Breast epithelium (tissue), 4 donors: Measurements from ENCODE around the gene MGAT4B. TPM values are rescaled to one million over a fixed set of nuclear protein-coding genes. Genes with fewer than 3 reads are reported as not detected.
"Not testable (repeated sequence)": the region's sequence is repeated elsewhere in the genome, so short reads cannot be mapped to it uniquely, and the experiment has no call there.

Experiments used
- DNase-seq, 2 donors: peaks; one replicate each; pipeline ENCODE4 v3.0.0-alpha.2; 2019; ENCODE audit warnings: low spot score in 2 of 2
- H3K27ac ChIP-seq, 2 donors: fragments of 200-600 bp; sonication (generic) in 1 of 2; one replicate each; pipeline ENCODE4 v1.5.1; 2016 to 2019; ENCODE audit warnings: mild to moderate bottlenecking in 1 of 2
- H3K27me3 ChIP-seq, 2 donors: fragments of 200-600 bp; sonication (generic) in 1 of 2; one replicate each; pipeline versions ENCODE4 v1.5.1 to v1.6.0; 2017 to 2019; ENCODE audit warnings: control low read depth in 1 of 2, mild to moderate bottlenecking in 1 of 2
- H3K36me3 ChIP-seq: fragments of 200-600 bp; one replicate; pipeline ENCODE4 v1.5.1; 2019
- H3K4me1 ChIP-seq, 2 donors: fragments of 200-600 bp; sonication (generic); one replicate each; pipeline ENCODE4 v1.5.1; 2016 to 2019; ENCODE audit warnings: control low read depth in 1 of 2
- H3K4me3 ChIP-seq, 3 donors: fragments of 200-600 bp; sonication (generic); 1 replicate in 2 of 3; 2 replicates in 1 of 3; pipeline ENCODE4 v1.5.1; 2016 to 2019; ENCODE audit warnings: mild to moderate bottlenecking in 3 of 3, moderate library complexity in 2 of 3
- H3K9me3 ChIP-seq, 2 donors: fragments of 200-600 bp; sonication (generic) in 1 of 2; one replicate each; pipeline ENCODE4 v1.5.1; 2016 to 2019; ENCODE audit warnings: control low read depth in 1 of 2
- CTCF ChIP-seq, 3 donors: fragments of 450-650 bp; IDR thresholded peaks; one replicate each; pipeline ENCODE4 v1.5.1; 2016 to 2017; ENCODE audit warnings: antibody characterized with exemption in 3 of 3, mild to moderate bottlenecking in 3 of 3, moderate library complexity in 3 of 3
- POLR2A ChIP-seq: fragments of 450-650 bp; IDR thresholded peaks from one replicate; pipeline ENCODE4 v1.6.1; 2016; ENCODE audit warnings: antibody characterized with exemption, mild to moderate bottlenecking, moderate library complexity
- POLR2AphosphoS5 ChIP-seq, 3 donors: sonication (generic); formaldehyde crosslinking; IDR thresholded peaks; one replicate each; pipeline ENCODE4 v1.6.1; 2017; ENCODE audit warnings: antibody characterized with exemption in 3 of 3
- intact Hi-C: fragments of 100-400 bp; cut with DNase I; formaldehyde crosslinking; loops from one replicate; pipeline ENCODE4 v1.15.1; 2023; ENCODE audit warnings: low total_unique reads
- total RNA-seq, 3 donors: library from RNA; depleted of rRNA; stranded (reverse); fragments of >200 nt; gene quantifications; one replicate each; pipeline ENCODE4 v1.1.0, GENCODE V29; 2016

Gene MGAT4B
- total RNA-seq, 3 donors from 2014 or later: 43.0 to 73.7 (median 54.6) TPM

- H3K27ac ChIP-seq: no peak overlapping the region
- no peaks in the 10 kb centered on the region for H3K4me1 ChIP-seq
- peaks cover 5 to 8% of the 10 kb centered on the region in 2 donors for H3K9me3 ChIP-seq
- no peak overlapping the region for H3K4me3 ChIP-seq
- peaks cover 5% of the 10 kb centered on the region for H3K36me3 ChIP-seq
- TF ChIP-seq POLR2AphosphoS5 (IDR thresholded peaks at IDR 0.05) (no peak), POLR2A (no peak), CTCF (IDR thresholded peaks at IDR 0.05) (no peak)
- intact Hi-C loops: no loop called here
- no peak for DNase-seq
- H3K27me3 ChIP-seq: no peaks in the 10 kb centered on the region
These were observed 33.7 kb upstream of the MGAT4B start for GRCh38 chr5:179840321-179840720.

- no peaks in the 10 kb centered on the region for H3K27me3 ChIP-seq
- TF ChIP-seq POLR2AphosphoS5 (IDR thresholded peaks at IDR 0.05) (no peak), POLR2A (no peak), CTCF (IDR thresholded peaks at IDR 0.05) (no peak)
- peak overlapping the region in 1 of 2 donors; percentile 0 for H3K27ac ChIP-seq
- intact Hi-C loops: no loop called here
- peaks cover 5% of the 10 kb centered on the region for H3K36me3 ChIP-seq
- H3K4me1 ChIP-seq: no peaks in the 10 kb centered on the region
- no peak for DNase-seq
- H3K4me3 ChIP-seq: no peak overlapping the region
- peaks cover 0 to under 1% of the 10 kb centered on the region in 2 donors for H3K9me3 ChIP-seq
These were observed 32.9 kb upstream of the MGAT4B start for GRCh38 chr5:179839328-179840256.

GRCh38 chr5:179837076-179838011 is 30.7 kb upstream of the MGAT4B start:
- Histone ChIP-seq H3K27me3 (no peaks in the 10 kb centered on the region), H3K27ac (peak overlapping the region; percentile 17 to 32), H3K36me3 (peaks cover 18% of the 10 kb centered on the region), H3K4me3 (no peak overlapping the region), H3K4me1 (no peaks in the 10 kb centered on the region), H3K9me3 (no peaks in the 10 kb centered on the region)
- no peak for TF ChIP-seq POLR2A
- TF ChIP-seq CTCF (IDR thresholded peaks at IDR 0.05): no peak
- peak in 1 of 3 donors; percentile 9 for TF ChIP-seq POLR2AphosphoS5 (IDR thresholded peaks at IDR 0.05)
- DNase-seq: no peak
- intact Hi-C loops: no loop called here

- H3K36me3 ChIP-seq: peaks cover 24% of the 10 kb centered on the region
- TF ChIP-seq CTCF (IDR thresholded peaks at IDR 0.05) (no peak), POLR2A (no peak), POLR2AphosphoS5 (IDR thresholded peaks at IDR 0.05) (peak; percentile 14 to 54 (median 19))
- H3K27me3 ChIP-seq: no peaks in the 10 kb centered on the region
- no peaks in the 10 kb centered on the region for H3K9me3 ChIP-seq
- peak overlapping the region in 1 of 2 donors; percentile 32 for H3K27ac ChIP-seq
- no peak overlapping the region for H3K4me3 ChIP-seq
- no peaks in the 10 kb centered on the region for H3K4me1 ChIP-seq
- intact Hi-C loops: no loop called here
- DNase-seq: no peak
These were observed 29.8 kb upstream of the MGAT4B start for GRCh38 chr5:179836225-179837019.

- H3K36me3 ChIP-seq: peaks cover 24% of the 10 kb centered on the region
- H3K9me3 ChIP-seq, H3K27me3 ChIP-seq, H3K27ac ChIP-seq, DNase-seq, H3K4me3 ChIP-seq, intact Hi-C loops, H3K4me1 ChIP-seq: not testable (repeated sequence)
These were observed 28.2 kb upstream of the MGAT4B start for GRCh38 chr5:179834871-179835270.
